ENCODE data around the gene NHSL2.

NHSL2 gene

DNA sequence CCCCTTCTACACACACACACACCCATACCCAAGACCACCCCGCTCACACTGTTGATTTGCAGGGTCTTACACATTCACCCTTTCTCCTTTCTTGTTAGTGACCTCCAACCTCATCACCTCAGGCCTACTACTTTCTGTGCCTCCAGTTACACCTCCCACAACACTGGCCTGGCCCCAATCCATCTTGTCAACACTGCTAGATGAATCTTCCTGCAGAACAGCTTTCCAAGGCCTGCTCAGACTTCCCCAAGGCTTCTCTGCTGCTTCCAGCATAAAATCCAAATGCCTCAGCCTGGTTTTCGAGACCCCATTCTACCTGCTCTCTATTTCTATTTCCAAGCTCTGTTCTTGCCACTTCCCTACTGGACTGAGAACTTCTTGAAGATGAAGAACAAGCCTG, 79.9 kb downstream of the NHSL2 start:
- Mint-ChIP-seq H3K27ac (no peak overlapping the region), H3K27me3 (peaks cover 6% of the 10 kb centered on the region), H3K9me3 (no peaks in the 10 kb centered on the region), H3K36me3 (ENCODE audit: low read depth) (no peaks in the 10 kb centered on the region), H3K4me1 (peaks cover 16% of the 10 kb centered on the region), H3K4me3 (no peak overlapping the region)
- no peak for ATAC-seq
- DNase-seq: no peak

DNA sequence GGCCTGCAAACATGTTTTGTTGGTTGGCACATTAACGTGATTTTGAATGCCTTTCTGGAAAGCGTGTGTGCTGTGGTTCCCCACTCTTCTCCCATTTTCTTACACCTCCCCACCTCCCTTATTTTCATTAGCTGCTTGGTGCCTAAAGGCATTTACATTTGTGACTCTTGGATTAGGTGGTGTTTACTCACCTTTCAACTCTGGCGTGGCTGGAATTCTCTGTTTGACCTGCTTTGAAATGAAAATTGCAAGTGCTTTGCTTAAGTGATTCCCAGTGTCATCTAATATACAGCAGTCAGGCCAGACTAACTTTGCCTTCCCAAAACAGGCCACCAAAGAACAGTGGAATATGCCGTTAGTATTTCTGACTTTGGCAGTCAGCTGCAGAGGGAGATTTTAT, 80.5 kb downstream of the NHSL2 start:
- Mint-ChIP-seq H3K9me3 (no peaks in the 10 kb centered on the region), H3K4me3 (no peak overlapping the region), H3K36me3 (ENCODE audit: low read depth) (no peaks in the 10 kb centered on the region), H3K27ac (no peak overlapping the region), H3K4me1 (peaks cover 16% of the 10 kb centered on the region), H3K27me3 (peaks cover 6% of the 10 kb centered on the region)
- DNase-seq (no peak), ATAC-seq (no peak)

DNA sequence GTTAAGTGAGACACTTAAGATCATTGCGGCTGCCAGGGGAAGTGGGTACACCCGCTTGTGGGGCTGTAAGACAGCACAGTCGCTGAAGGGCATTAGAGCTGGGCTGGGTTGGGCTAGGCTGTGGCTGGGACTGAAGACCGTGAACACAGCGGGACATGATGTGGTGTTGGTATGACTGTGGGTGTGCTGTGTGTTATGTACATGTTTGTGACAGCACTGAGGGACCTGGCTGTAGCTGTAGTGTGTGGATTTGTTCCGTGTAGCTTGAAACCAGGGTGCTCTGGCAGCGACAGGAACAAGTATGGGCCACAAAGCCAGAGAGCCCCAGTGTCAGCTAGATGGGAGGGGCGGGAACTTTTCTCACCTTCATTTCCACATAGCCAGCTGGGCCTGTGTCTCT, 82.1 kb downstream of the NHSL2 start:
- H3K4me3 Mint-ChIP-seq: no peak overlapping the region
- peaks cover 16% of the 10 kb centered on the region for H3K4me1 Mint-ChIP-seq
- H3K9me3 Mint-ChIP-seq: no peaks in the 10 kb centered on the region
- peaks cover 6% of the 10 kb centered on the region for H3K27me3 Mint-ChIP-seq
- H3K27ac Mint-ChIP-seq: no peak overlapping the region
- DNase-seq (peak; percentile 11), ATAC-seq (peak; percentile 82)
- no peaks in the 10 kb centered on the region for H3K36me3 Mint-ChIP-seq (ENCODE audit: low read depth)

DNA sequence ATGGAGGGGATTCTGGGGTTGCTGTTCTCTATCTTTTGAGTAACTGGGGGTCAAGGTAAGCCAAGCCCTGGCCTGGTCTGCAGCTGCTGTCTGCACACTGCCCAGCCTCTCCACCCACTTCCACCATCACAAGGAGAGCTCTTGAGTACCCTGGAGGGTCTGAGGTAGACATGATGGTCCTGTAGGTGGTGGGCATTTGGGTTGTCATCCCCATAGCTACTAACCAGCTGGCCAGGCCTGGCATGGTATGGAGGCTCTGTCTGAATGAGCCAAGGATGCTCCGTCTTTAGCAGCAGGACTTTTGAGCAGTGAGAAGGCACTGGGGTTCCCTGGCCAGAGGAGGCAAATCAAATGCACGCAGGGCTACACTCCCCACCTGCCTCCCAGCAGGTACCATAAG, 82.7 kb downstream of the NHSL2 start:
- Mint-ChIP-seq H3K27me3 (peaks cover 6% of the 10 kb centered on the region), H3K9me3 (no peaks in the 10 kb centered on the region), H3K27ac (no peak overlapping the region), H3K4me3 (no peak overlapping the region), H3K36me3 (ENCODE audit: low read depth) (no peaks in the 10 kb centered on the region), H3K4me1 (peaks cover 16% of the 10 kb centered on the region)
- DNase-seq: no peak
- no peak for ATAC-seq

DNA sequence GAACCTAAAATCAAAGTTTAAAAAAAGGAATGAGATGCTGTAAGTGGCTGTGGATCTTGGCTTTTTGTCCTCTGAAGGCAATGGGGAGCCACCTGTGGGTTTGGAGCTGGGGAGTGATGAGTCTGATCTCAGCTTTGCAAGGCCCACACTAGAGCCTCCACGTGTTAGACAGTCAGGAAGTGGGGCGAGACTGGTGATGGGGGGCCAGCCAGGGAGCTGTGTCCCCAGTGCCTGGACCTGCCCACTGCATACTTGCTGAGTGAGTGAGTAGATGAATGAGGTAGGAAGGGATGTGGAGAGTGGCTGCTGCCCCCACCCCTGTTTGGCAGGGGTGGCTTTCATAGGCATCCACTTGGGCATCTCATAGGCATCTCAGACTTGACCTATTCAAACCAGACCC, 84.0 kb downstream of the NHSL2 start:
- ATAC-seq: no peak
- Mint-ChIP-seq H3K4me1 (peaks cover 16% of the 10 kb centered on the region), H3K4me3 (no peak overlapping the region), H3K36me3 (ENCODE audit: low read depth) (no peaks in the 10 kb centered on the region), H3K27me3 (peaks cover 6% of the 10 kb centered on the region), H3K27ac (no peak overlapping the region), H3K9me3 (no peaks in the 10 kb centered on the region)
- no peak for DNase-seq

DNA sequence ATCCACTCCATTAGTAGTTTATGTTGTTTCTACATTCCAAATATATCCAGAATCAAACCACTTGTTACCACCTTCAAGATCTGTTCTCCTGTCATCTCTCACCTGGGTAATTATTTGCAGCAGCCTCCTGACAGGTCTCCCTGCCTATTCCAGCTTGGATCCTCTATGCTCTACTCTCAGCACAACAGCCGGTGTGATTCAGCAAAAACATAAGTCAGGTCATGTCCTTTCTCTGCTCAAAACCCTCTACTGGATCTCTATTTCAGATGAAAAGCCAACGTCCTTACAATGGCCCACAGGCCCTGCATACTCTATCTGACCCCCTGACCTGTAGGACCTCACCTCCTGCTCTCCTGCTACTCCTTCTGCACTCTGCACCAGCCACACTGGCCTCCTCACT, 84.5 kb downstream of the NHSL2 start:
- Mint-ChIP-seq H3K27ac (no peak overlapping the region), H3K27me3 (peaks cover 6% of the 10 kb centered on the region), H3K36me3 (ENCODE audit: low read depth) (no peaks in the 10 kb centered on the region), H3K4me1 (peaks cover 16% of the 10 kb centered on the region), H3K4me3 (no peak overlapping the region), H3K9me3 (no peaks in the 10 kb centered on the region)
- ATAC-seq: no peak
- no peak for DNase-seq

DNA sequence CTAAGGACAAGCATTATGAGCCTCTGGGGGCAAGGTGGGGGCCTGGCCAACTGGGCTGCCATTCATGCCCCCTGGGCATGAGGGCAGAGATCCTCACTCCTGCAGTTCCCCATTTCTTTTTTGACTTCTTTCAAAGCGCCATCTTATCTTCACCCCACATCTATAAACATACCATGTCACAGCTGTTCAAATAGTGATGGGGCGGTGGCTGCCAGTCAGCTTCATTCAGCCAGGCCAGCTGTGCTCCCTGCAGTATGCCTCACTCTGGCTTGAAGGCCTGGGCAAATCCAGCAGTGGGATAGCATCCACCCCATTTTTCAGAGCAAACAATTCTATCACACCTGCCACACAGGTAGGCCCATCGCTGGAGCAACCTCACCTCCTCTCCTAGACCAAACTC, 85.5 kb downstream of the NHSL2 start:
- no peak overlapping the region for H3K4me3 Mint-ChIP-seq
- ATAC-seq: no peak
- H3K27me3 Mint-ChIP-seq: peaks cover 6% of the 10 kb centered on the region
- no peak for DNase-seq
- no peaks in the 10 kb centered on the region for H3K9me3 Mint-ChIP-seq
- peaks cover 16% of the 10 kb centered on the region for H3K4me1 Mint-ChIP-seq
- H3K27ac Mint-ChIP-seq: no peak overlapping the region
- no peaks in the 10 kb centered on the region for H3K36me3 Mint-ChIP-seq (ENCODE audit: low read depth)

DNA sequence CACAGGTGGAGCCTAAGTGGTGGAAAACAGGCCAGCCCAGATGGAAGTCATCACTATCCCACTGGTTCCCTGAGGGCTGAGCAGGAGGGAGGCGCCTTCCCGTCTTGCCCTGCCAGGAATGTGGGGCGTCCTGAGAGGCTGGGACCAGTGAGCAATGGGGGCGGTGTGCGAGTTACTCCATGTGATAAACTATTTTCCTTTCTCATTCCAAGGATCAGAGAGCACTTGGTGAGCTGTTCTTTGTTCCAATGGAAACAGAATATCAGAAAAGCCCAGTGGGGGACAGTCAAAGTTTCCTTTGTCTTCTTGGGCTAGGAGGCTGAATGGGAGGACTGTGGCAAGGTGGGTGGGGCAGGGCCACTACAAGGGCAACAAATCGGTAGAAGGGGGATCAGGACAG, 86.2 kb downstream of the NHSL2 start:
- no peak for DNase-seq
- H3K27me3 Mint-ChIP-seq: peaks cover 6% of the 10 kb centered on the region
- H3K27ac Mint-ChIP-seq: no peak overlapping the region
- no peak overlapping the region for H3K4me3 Mint-ChIP-seq
- no peaks in the 10 kb centered on the region for H3K36me3 Mint-ChIP-seq (ENCODE audit: low read depth)
- H3K9me3 Mint-ChIP-seq: no peaks in the 10 kb centered on the region
- H3K4me1 Mint-ChIP-seq: peaks cover 14% of the 10 kb centered on the region
- ATAC-seq: no peak

DNA sequence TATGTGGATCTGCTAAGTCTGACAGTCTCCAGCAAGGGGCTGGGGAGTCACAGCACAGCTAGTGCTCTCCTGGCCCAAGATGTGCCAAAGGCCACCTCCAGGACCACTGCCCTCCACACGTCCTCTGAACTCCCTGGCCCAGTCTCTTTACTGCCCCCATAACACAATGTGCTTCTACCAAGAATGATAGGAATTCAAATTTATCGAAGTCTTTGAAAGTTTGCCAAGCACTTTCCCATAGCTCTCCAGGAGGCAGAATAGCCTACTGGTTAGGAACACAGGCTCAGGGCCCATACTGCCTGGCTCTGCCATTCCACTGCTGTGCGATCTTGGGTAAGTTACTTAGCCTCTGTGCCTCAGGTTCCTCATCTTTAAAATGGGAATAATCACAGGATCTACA, 86.7 kb downstream of the NHSL2 start:
- H3K27me3 Mint-ChIP-seq: peaks cover 6% of the 10 kb centered on the region

DNA sequence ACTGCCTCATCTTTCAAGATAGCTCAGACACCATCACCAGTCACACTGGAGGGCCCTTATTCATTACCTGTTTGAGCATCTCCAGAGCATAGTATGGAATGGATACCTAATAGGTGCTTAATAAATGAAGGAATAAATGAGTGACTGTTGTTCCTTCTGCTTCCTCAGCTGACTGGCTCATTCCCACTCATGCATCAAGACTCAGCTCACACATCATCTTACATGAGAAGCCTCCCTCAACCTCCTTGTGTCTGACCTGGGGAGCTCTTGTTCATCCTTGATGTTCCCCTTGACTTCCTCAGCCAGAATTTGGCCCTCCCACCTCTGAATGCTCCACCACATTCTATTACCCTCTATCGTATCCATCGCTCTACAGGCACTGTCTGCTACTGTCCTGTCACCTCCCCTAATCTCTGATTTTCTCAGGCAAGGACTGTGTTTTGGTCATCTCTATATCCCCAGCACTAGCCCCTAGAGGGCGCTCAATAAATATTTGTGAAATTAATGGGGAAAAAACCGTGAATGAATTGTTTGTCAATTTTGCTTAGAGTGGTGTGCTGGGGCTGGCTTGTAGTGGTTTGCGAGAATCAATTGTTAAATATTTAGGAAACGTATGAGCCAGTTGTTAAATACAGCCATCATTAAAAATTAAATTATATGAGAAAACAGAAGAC, 88.3 kb downstream of the NHSL2 start:
- H3K4me1 Mint-ChIP-seq: no peaks in the 10 kb centered on the region
- DNase-seq: peak; percentile 24
- no peak overlapping the region for H3K4me3 Mint-ChIP-seq
- peaks cover 7% of the 10 kb centered on the region for H3K27me3 Mint-ChIP-seq
- no peak for ATAC-seq
- H3K36me3 Mint-ChIP-seq (ENCODE audit: low read depth): no peaks in the 10 kb centered on the region
- no peak overlapping the region for H3K27ac Mint-ChIP-seq
- H3K9me3 Mint-ChIP-seq: no peaks in the 10 kb centered on the region

More for the DNA sequence above, 86.7 kb downstream of the NHSL2 start:
- H3K27ac Mint-ChIP-seq: no peak overlapping the region
- DNase-seq (no peak), ATAC-seq (no peak)
- no peaks in the 10 kb centered on the region for H3K36me3 Mint-ChIP-seq (ENCODE audit: low read depth)
- no peak overlapping the region for H3K4me3 Mint-ChIP-seq
- H3K9me3 Mint-ChIP-seq: no peaks in the 10 kb centered on the region
- peaks cover 9% of the 10 kb centered on the region for H3K4me1 Mint-ChIP-seq

DNA sequence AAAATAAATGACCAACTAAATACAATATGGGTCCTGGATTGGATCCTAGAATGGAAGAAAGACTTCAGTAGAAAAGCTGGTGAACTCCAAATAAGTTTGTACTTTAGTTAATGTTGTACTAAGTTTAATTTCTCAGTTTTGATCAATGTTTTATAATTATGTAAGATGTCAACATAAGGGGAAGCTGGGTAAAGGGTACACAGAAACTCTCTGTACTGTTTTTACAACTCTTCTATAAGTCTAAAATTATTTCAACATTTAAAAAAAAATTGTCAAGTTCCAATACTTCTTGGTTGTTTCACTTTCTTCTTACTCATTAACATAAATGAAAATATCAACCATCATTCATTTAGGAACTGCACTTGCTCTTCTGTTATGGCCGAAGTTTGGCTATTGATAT, 88.9 kb downstream of the NHSL2 start:
- no peaks in the 10 kb centered on the region for H3K4me1 Mint-ChIP-seq
- H3K27ac Mint-ChIP-seq: no peak overlapping the region
- no peak overlapping the region for H3K4me3 Mint-ChIP-seq

DNA sequence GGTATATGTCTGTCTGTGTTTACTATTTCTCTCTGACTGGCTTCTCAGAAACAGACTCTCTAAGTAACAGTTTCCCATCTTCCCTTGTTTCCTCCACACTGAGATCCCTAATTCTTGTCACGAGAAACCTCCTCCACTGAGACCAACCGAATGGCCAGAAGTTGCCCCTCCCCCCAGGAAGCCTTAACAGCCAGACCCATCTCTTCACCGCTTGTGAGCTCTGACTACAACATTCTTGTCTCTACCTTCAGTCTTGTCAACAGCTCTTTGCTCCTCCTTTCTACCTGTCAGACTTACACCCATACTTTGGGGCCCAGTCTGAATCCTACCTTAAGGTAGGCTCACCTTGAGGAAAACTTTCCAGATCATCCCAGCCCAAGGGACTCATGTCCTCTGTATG, 90.8 kb downstream of the NHSL2 start:
- Mint-ChIP-seq H3K4me3 (no peak overlapping the region), H3K27me3 (peaks cover 5% of the 10 kb centered on the region), H3K36me3 (ENCODE audit: low read depth) (no peaks in the 10 kb centered on the region), H3K4me1 (no peaks in the 10 kb centered on the region), H3K27ac (no peak overlapping the region), H3K9me3 (no peaks in the 10 kb centered on the region)
- no peak for DNase-seq
- no peak for ATAC-seq

More for the DNA sequence above, 88.9 kb downstream of the NHSL2 start:
- Mint-ChIP-seq H3K27me3 (peaks cover 8% of the 10 kb centered on the region), H3K9me3 (no peaks in the 10 kb centered on the region), H3K36me3 (ENCODE audit: low read depth) (no peaks in the 10 kb centered on the region)
- ATAC-seq (no peak), DNase-seq (no peak)

DNA sequence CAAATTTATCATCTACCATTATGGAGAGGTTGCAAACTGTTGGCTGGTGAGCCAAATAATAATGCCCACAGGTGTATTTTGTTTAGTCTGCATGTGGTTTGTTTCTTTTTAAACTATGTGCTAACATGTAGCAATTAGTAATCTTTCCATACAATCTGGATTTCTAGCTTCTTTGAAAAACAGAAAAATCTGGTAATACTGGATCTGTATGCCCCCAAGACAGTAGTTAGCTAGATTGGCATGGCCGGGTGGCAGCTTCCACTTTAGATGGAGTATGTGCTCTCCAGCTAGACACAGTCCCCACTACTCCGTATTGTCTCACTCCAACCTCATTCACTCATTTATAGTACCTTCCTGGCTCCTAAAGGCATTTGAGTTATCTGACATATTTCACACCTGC, 91.3 kb downstream of the NHSL2 start:
- H3K4me3 Mint-ChIP-seq: no peak overlapping the region
- no peaks in the 10 kb centered on the region for H3K4me1 Mint-ChIP-seq
- H3K27ac Mint-ChIP-seq: no peak overlapping the region
- no peaks in the 10 kb centered on the region for H3K9me3 Mint-ChIP-seq
- DNase-seq (no peak), ATAC-seq (no peak)
- H3K36me3 Mint-ChIP-seq (ENCODE audit: low read depth): no peaks in the 10 kb centered on the region
- peaks cover 6% of the 10 kb centered on the region for H3K27me3 Mint-ChIP-seq

DNA sequence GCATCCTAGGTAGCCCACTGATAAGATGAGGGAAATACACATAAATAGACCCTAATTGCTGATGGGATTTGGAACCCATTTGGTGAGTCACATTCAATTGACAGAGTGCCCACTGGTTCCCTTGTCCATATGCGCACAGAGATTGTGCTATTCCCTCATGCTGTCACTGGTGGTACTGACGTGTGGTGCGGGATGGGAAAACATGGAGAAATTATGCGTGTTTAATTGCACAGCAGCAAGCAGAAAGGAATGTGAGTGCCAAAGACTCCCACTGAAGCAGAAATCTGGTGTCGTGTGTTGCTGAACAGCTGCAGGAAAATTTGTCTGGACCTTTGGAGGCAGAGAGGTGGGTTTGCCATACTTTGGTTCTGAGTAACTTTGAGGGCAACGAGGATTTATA, 92.2 kb downstream of the NHSL2 start:
- no peak overlapping the region for H3K27ac Mint-ChIP-seq
- no peak for ATAC-seq
- peaks cover 7% of the 10 kb centered on the region for H3K27me3 Mint-ChIP-seq
- H3K9me3 Mint-ChIP-seq: no peaks in the 10 kb centered on the region
- DNase-seq: no peak
- H3K4me1 Mint-ChIP-seq: no peaks in the 10 kb centered on the region
- no peak overlapping the region for H3K4me3 Mint-ChIP-seq
- no peaks in the 10 kb centered on the region for H3K36me3 Mint-ChIP-seq (ENCODE audit: low read depth)

DNA sequence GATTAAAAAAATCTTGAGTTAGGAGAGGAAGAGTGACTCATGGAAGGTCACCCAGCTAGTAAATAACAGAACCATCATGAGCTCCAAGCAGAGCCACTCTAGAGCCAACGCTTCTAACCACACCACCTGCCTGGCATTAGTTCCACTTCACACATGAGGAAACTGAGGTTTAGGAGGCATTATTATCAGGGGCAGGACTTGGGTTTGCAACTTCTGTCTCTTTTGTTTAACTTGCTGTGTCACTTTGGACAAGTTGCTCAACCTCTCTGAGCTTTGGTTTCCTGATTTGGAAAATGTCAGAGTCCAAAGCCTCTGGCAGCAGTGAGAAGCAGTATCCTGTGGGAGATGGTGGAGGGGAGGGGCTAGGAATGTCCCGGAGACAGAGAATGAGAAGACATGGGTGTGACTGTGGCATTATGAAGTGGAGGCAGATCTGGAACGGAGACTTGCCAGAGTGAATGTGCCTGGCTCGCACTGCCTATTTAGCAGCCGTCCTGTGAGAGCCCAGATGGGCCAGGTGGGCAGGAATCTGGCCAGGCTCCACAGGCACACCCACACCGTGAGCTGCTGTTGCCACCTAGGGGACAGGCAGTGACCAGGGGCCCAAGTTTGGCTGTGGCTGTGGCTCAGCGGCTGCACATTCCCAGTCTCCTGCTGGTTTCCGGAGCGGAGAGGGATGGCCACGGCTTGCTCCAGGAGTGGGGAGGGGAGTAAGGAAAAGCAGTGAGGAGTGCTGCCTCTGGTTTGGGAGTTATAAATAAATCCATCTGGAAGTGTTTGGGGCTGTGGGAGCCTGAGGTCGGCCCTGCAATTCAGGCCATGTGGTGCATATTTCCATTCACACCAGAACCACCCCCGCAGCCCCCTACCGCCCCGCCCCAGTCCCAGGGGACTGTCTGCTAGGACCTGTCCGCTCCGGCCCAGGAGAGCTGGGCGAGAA, 93.4 kb downstream of the NHSL2 start:
- no peaks in the 10 kb centered on the region for H3K36me3 Mint-ChIP-seq (ENCODE audit: low read depth)
- no peak for DNase-seq
- no peak overlapping the region for H3K4me3 Mint-ChIP-seq
- ATAC-seq: no peak
- peaks cover 9% of the 10 kb centered on the region for H3K27me3 Mint-ChIP-seq
- no peaks in the 10 kb centered on the region for H3K9me3 Mint-ChIP-seq
- no peaks in the 10 kb centered on the region for H3K4me1 Mint-ChIP-seq
- no peak overlapping the region for H3K27ac Mint-ChIP-seq
